ENCODE data around the gene GNAI2.

DNA sequence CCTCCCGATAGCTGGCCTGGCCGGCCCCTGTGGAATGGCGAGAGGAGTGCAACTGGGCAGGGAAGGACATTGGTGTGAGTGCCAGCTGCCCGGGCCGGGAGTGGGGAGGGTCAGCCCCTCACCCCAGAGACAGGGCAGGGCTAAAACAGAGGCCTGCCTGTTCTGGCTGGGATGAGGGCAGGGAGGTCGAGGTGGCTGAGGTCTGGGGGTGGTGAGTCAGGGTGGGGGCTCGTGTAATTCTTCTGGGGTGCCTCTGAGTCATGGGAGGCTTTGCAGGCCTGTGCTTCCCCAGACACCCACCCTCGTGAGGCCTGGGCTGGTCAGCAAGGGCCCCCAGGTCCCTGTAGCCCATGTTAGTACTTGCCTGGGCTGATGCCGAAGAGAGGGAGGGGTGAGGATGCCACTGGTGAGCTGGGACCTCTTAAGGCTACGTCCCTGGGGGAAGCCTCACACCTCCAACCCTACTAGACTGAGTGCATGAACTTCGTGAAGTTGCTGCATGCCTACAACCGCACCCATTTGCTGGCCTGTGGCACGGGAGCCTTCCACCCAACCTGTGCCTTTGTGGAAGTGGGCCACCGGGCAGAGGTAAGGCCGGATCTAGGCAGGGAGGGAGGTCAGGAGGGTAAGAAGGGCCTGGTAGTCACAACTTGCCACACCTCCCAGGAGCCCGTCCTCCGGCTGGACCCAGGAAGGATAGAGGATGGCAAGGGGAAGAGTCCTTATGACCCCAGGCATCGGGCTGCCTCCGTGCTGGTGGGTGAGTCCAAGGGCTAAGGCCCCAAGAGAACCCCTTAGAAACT lies 34.6 kb downstream of the GNAI2 start:
- no peak for TF ChIP-seq MEF2A (IDR thresholded peaks at IDR 0.05; ENCODE audit: borderline replicate concordance, low read depth)
- no peak for TF ChIP-seq EP300 (IDR thresholded peaks at IDR 0.05; ENCODE audit: borderline replicate concordance in 1 of 2, low read depth in 1 of 2, low read length in 1 of 2)
- TF ChIP-seq, protein P1, sequence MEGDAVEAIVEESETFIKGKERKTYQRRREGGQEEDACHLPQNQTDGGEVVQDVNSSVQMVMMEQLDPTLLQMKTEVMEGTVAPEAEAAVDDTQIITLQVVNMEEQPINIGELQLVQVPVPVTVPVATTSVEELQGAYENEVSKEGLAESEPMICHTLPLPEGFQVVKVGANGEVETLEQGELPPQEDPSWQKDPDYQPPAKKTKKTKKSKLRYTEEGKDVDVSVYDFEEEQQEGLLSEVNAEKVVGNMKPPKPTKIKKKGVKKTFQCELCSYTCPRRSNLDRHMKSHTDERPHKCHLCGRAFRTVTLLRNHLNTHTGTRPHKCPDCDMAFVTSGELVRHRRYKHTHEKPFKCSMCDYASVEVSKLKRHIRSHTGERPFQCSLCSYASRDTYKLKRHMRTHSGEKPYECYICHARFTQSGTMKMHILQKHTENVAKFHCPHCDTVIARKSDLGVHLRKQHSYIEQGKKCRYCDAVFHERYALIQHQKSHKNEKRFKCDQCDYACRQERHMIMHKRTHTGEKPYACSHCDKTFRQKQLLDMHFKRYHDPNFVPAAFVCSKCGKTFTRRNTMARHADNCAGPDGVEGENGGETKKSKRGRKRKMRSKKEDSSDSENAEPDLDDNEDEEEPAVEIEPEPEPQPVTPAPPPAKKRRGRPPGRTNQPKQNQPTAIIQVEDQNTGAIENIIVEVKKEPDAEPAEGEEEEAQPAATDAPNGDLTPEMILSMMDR (IDR thresholded peaks at IDR 0.05) = no peak
- TF ChIP-seq POLR2AphosphoS5 (IDR thresholded peaks at IDR 0.05; ENCODE audit: low read depth, low read length) = no peak
- no peak for TF ChIP-seq FOXJ3 (CRISPR knock-in tag; IDR thresholded peaks at IDR 0.05)
